Epithelial cell of proximal tubule (primary cell): ENCODE data around the gene FAM181A. TPM values are rescaled to one million over a fixed set of nuclear protein-coding genes. Genes with fewer than 3 reads are reported as not detected.

Source experiments
- DNase-seq: peaks from one replicate; pipeline ENCODE4 v3.0.0-alpha.2; 2011; ENCODE audit warnings: low read depth
- H3K4me3 ChIP-seq: 2 replicates; pipeline ENCODE4 v1.5.1; 2011; ENCODE audit warnings: low read depth, mild to moderate bottlenecking, low read length
- CTCF ChIP-seq: conservative IDR thresholded peaks from 2 replicates; pipeline ENCODE4 v1.5.1; 2012; ENCODE audit warnings: low read depth, mild to moderate bottlenecking, low read length
- total RNA-seq: library from RNA; depleted of rRNA; stranded (reverse); fragments of >200 nt; gene quantifications from 2 replicates; pipeline ENCODE4 v1.2.3, GENCODE V29; 2015

Gene FAM181A
- total RNA-seq, 1 donor from 2014 or later: not detected

- no peak overlapping the region for H3K4me3 ChIP-seq
- no peak for TF ChIP-seq CTCF
- no peak for DNase-seq
These were observed 32.0 kb upstream of the FAM181A start for GRCh38 chr14:93895023-93895604.

- no peak for DNase-seq
- no peak for TF ChIP-seq CTCF
- H3K4me3 ChIP-seq: no peak overlapping the region
These were observed 29.7 kb upstream of the FAM181A start for GRCh38 chr14:93897476-93897845.

DNA sequence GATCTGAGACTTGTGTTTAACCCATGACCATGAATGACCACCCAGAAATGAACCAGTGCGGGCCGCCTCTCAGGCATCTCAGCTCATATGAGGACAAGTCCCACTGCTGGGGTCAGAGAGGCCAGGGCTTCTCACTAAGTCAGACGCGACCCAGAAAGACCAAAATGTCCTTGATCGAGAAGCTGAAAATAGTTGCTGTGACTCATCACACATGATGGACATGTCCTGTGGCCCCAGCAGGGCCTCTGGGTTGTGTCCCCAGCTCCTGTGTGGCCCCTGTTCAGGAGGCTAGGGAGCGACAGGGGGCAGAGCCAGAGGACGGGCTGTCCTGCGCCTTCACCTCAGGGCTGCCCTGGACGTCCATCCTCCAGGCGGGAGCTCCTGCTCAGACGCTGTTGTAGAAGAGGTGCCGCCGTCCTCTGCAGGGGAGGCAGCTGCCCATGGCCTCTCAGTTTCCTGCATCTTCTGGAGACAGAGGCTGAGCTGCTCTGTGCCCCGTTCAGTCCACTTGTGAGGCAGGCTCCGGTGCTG, 29.0 kb upstream of the FAM181A start:
- no peak for DNase-seq
- H3K4me3 ChIP-seq: no peak overlapping the region
- no peak for TF ChIP-seq CTCF

GRCh38 chr14:93898731-93899130, 28.4 kb upstream of the FAM181A start:
- no peak for TF ChIP-seq CTCF
- no peak overlapping the region for H3K4me3 ChIP-seq
- DNase-seq: no peak

DNA sequence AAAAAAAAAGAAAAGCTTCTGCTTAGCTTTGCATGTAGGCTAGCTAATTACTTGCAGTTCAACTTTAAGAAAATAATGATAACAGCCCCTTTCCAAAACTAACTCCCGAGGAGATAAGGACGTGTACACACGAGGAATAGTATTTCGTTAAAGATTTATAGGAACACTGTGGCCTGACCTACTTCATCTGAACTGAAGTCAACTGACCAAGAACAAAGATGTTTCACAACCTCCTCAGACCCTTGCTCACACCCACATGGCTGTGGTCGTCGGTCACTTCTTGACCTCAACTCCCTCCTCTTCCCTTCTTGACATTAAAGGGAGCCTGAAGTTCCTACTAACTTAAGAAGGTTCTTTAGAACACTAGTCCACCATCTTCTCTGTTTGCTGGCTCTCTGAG, 25.3 kb upstream of the FAM181A start:
- no peak for TF ChIP-seq CTCF
- peak; percentile 3 for DNase-seq
- no peak overlapping the region for H3K4me3 ChIP-seq

GRCh38 chr14:93902619-93903307, 24.4 kb upstream of the FAM181A start:
- H3K4me3 ChIP-seq: no peak overlapping the region
- no peak for TF ChIP-seq CTCF
- DNase-seq: no peak
